ENCODE data around the gene DNMBP. TPM values are rescaled to one million over a fixed set of nuclear protein-coding genes. Genes with fewer than 3 reads are reported as not detected.
"Not testable (repeated sequence)": the region's sequence is repeated elsewhere in the genome, so short reads cannot be mapped to it uniquely, and the experiment has no call there.

Gene DNMBP
- total RNA-seq, 3 donors from 2014 or later, result 37.1 to 60.0 (median 48.3) TPM

DNA sequence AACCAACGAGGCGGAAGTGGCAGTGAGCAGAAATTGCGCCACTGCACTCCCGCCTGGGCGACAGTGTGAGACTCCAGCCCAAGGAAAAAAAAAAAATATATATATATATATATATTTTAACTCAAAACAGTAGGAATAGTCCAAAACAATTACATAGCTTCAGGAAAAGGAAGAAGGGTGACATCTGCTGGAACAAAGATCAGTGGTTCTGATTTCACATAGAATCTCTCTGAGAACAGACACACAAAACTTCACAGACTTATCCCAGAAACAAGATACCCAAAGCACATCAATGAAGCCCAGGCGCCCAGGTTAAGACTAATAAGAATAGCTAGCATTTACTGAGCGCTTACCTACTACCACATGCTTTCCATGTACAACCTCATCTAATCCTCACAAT is 45.0 kb downstream of the DNMBP start:
- no peak for TF ChIP-seq CTCF (IDR thresholded peaks at IDR 0.05)
- H3K9me3 ChIP-seq, result no peaks in the 10 kb centered on the region
- DNase-seq (peak in 1 of 3 donors; percentile 33), ATAC-seq (no peak)
- no peaks in the 10 kb centered on the region for H3K4me1 ChIP-seq (ENCODE audit: low read depth)
- no peak overlapping the region for H3K4me3 ChIP-seq
- intact Hi-C loops (cut with DNase I, micrococcal nuclease), result no loop called here
- no peaks in the 10 kb centered on the region for H3K36me3 ChIP-seq (ENCODE audit: low read depth)

- H3K36me3 ChIP-seq (ENCODE audit: low read depth); H3K4me3 ChIP-seq; DNase-seq; intact Hi-C loops (cut with DNase I, micrococcal nuclease); H3K4me1 ChIP-seq (ENCODE audit: low read depth); H3K9me3 ChIP-seq: not testable (repeated sequence)
- peak; percentile 64 for ATAC-seq
Measured at GRCh38 chr10:99963467-99964165, 46.1 kb downstream of the DNMBP start.

- TF ChIP-seq CTCF (IDR thresholded peaks at IDR 0.05), result no peak
- intact Hi-C loops (cut with DNase I, micrococcal nuclease), result no loop called here
- ATAC-seq (no peak), DNase-seq (no peak)
- H3K9me3 ChIP-seq, result no peaks in the 10 kb centered on the region
- no peaks in the 10 kb centered on the region for H3K4me1 ChIP-seq (ENCODE audit: low read depth)
- H3K4me3 ChIP-seq, result no peak overlapping the region
- no peaks in the 10 kb centered on the region for H3K36me3 ChIP-seq (ENCODE audit: low read depth)
Measured at GRCh38 chr10:99958806-99959205, 50.9 kb downstream of the DNMBP start.

DNA sequence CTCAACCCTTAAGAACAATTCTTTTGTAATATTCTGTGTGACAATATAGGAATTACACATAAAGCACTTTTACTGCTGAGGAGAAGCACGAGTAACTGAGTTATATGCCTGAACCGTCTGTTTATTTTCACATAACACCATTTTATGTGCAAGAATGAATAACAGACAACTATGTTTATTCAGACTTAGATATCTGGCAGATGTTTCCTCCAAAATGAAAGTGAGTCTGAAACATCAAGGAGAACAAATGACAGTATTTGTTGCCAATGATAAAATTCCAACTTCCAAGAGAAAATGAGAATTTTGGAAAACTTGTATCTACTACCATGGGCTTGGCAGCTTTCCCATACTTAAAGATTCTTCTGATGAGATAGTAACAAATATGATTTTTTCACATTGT is 51.4 kb downstream of the DNMBP start:
- ATAC-seq, result no peak
- no peak overlapping the region for H3K4me3 ChIP-seq
- intact Hi-C loops (cut with DNase I, micrococcal nuclease), result no loop called here
- no peaks in the 10 kb centered on the region for H3K36me3 ChIP-seq (ENCODE audit: low read depth)
- no peak for DNase-seq
- H3K4me1 ChIP-seq (ENCODE audit: low read depth), result no peaks in the 10 kb centered on the region
- no peaks in the 10 kb centered on the region for H3K9me3 ChIP-seq
- TF ChIP-seq CTCF (IDR thresholded peaks at IDR 0.05), result no peak

DNA sequence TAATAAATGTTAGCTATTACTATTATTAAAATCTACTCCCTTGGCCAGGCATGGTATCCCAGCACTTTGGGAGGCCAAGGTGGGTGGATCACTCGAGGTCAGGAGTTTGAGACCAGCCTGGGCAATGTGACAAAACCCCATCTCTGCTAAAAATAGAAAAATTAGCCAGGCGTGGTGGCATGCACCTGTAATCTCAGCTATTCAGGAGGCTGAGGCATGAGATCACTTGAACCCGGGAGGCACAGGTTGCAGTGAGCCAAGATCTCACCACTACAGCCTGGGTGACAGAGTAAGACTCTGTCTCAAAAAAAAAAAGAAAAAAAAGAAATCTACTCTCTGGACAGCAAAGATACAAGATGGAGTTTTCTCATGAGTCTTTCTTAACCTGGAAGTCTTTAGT is 56.2 kb downstream of the DNMBP start:
- ATAC-seq; H3K4me3 ChIP-seq; H3K4me1 ChIP-seq (ENCODE audit: low read depth); intact Hi-C loops (cut with DNase I, micrococcal nuclease); DNase-seq; H3K36me3 ChIP-seq (ENCODE audit: low read depth): not testable (repeated sequence)
- peaks cover 10% of the 10 kb centered on the region for H3K9me3 ChIP-seq

- DNase-seq (no peak), ATAC-seq (no peak)
- Histone ChIP-seq H3K4me1 (ENCODE audit: low read depth) (no peaks in the 10 kb centered on the region), H3K9me3 (peaks cover 10% of the 10 kb centered on the region), H3K36me3 (ENCODE audit: low read depth) (no peaks in the 10 kb centered on the region), H3K4me3 (no peak overlapping the region)
- intact Hi-C loops (cut with DNase I, micrococcal nuclease), result no loop called here
- no peak for TF ChIP-seq CTCF (IDR thresholded peaks at IDR 0.05)
Measured at GRCh38 chr10:99952799-99953198, 56.9 kb downstream of the DNMBP start.

- H3K36me3 ChIP-seq (ENCODE audit: low read depth); H3K4me1 ChIP-seq (ENCODE audit: low read depth); intact Hi-C loops (cut with DNase I, micrococcal nuclease); H3K4me3 ChIP-seq; DNase-seq; ATAC-seq; H3K9me3 ChIP-seq: not testable (repeated sequence)
Measured at GRCh38 chr10:99946051-99946450, 63.7 kb downstream of the DNMBP start.
